Stimulated activated naive CD8-positive, alpha-beta T cell treated with anti-CD3 and anti-CD28 coated beads, Interleukin-15, amount 100 ng/mL, for 72 hours (primary cell): ENCODE results near the gene THADA.
"Not testable (repeated sequence)": the region's sequence is repeated elsewhere in the genome, so short reads cannot be mapped to it uniquely, and the experiment has no call there.

ENCODE experiments used
- ATAC-seq: fragments of 150-1000 bp; cut with Tn5 transposase; 2 replicates; pipeline ENCODE4 v1.10.0; 2021; ENCODE audit warnings: mild to moderate bottlenecking, moderate library complexity
- DNase-seq, 2 donors: peaks; one replicate each; pipeline ENCODE4 v3.0.0; 2021 to 2022
- H3K27ac Mint-ChIP-seq, 2 donors: one replicate each; pipeline ENCODE4 v1.8.0; 2022; ENCODE audit warnings: mild to moderate bottlenecking in 2 of 2, mixed read lengths in 2 of 2, moderate library complexity in 2 of 2
- H3K27me3 Mint-ChIP-seq: one replicate; pipeline ENCODE4 v1.8.0; 2022; ENCODE audit warnings: mixed read lengths
- H3K4me1 Mint-ChIP-seq: one replicate; pipeline ENCODE4 v1.8.0; 2022; ENCODE audit warnings: mild to moderate bottlenecking, mixed read lengths
- H3K4me3 Mint-ChIP-seq, 2 donors: one replicate each; pipeline ENCODE4 v1.8.0; 2022; ENCODE audit warnings: mild to moderate bottlenecking in 2 of 2, mixed read lengths in 2 of 2, moderate library complexity in 1 of 2
- H3K9me3 Mint-ChIP-seq, 2 donors: one replicate each; pipeline ENCODE4 v1.8.0; 2022; ENCODE audit warnings: mixed read lengths in 2 of 2

The THADA gene

GRCh38 chr2:43194121-43194869 is 401.5 kb downstream of the THADA start:
- ATAC-seq (peak; percentile 20), DNase-seq (no peak)
- no peaks in the 10 kb centered on the region for H3K27me3 Mint-ChIP-seq
- peaks cover 68% of the 10 kb centered on the region for H3K4me1 Mint-ChIP-seq
- H3K9me3 Mint-ChIP-seq: peaks cover 4 to 6% of the 10 kb centered on the region in 2 donors
- peak overlapping the region; percentile 91 to 93 for H3K27ac Mint-ChIP-seq
- peak overlapping the region; percentile 79 to 84 for H3K4me3 Mint-ChIP-seq

GRCh38 chr2:43193652-43194120 is 402.2 kb downstream of the THADA start:
- Mint-ChIP-seq H3K4me1 (peaks cover 73% of the 10 kb centered on the region), H3K27ac (peak overlapping the region; percentile 4 to 88), H3K4me3 (peak overlapping the region; percentile 79 to 84), H3K27me3 (no peaks in the 10 kb centered on the region), H3K9me3 (peaks cover 4 to 6% of the 10 kb centered on the region in 2 donors)
- ATAC-seq: no peak
- DNase-seq: no peak

- Mint-ChIP-seq H3K4me1 (peaks cover 73% of the 10 kb centered on the region), H3K9me3 (peaks cover 4 to 6% of the 10 kb centered on the region in 2 donors), H3K27me3 (no peaks in the 10 kb centered on the region), H3K4me3 (peak overlapping the region; percentile 79 to 84), H3K27ac (peak overlapping the region in 1 of 2 donors; percentile 88)
- no peak for ATAC-seq
- no peak for DNase-seq
Measured at GRCh38 chr2:43192744-43193651, 402.8 kb downstream of the THADA start.

- Mint-ChIP-seq H3K27me3 (no peaks in the 10 kb centered on the region), H3K4me1 (peaks cover 76% of the 10 kb centered on the region), H3K4me3 (no peak overlapping the region), H3K9me3 (peaks cover 4 to 6% of the 10 kb centered on the region in 2 donors), H3K27ac (peak overlapping the region; percentile 79 to 88)
- DNase-seq (no peak), ATAC-seq (no peak)
Measured at GRCh38 chr2:43191947-43192516, 403.8 kb downstream of the THADA start.

- DNase-seq (no peak), ATAC-seq (no peak)
- Mint-ChIP-seq H3K9me3 (no peaks in the 10 kb centered on the region), H3K27me3 (no peaks in the 10 kb centered on the region), H3K4me1 (peaks cover 79% of the 10 kb centered on the region), H3K4me3 (no peak overlapping the region), H3K27ac (no peak overlapping the region)
Measured at GRCh38 chr2:43190311-43191052, 405.4 kb downstream of the THADA start.

- not testable (repeated sequence) for H3K9me3 Mint-ChIP-seq, DNase-seq, ATAC-seq, H3K4me3 Mint-ChIP-seq, H3K27me3 Mint-ChIP-seq
- Mint-ChIP-seq H3K27ac (peak overlapping the region in 1 of 2 donors; percentile 24), H3K4me1 (peaks cover 81% of the 10 kb centered on the region)
Measured at GRCh38 chr2:43189861-43190260, 406.0 kb downstream of the THADA start.

GRCh38 chr2:43188561-43189386 is 407.1 kb downstream of the THADA start:
- Mint-ChIP-seq H3K9me3 (no peaks in the 10 kb centered on the region), H3K4me3 (no peak overlapping the region), H3K27ac (peak overlapping the region; percentile 60 to 72), H3K4me1 (peaks cover 81% of the 10 kb centered on the region), H3K27me3 (no peaks in the 10 kb centered on the region)
- no peak for ATAC-seq
- DNase-seq: no peak

- peaks cover 67% of the 10 kb centered on the region for H3K4me1 Mint-ChIP-seq
- no peak for ATAC-seq
- peak overlapping the region in 1 of 2 donors; percentile 0 for H3K27ac Mint-ChIP-seq
- H3K9me3 Mint-ChIP-seq: no peaks in the 10 kb centered on the region
- no peak for DNase-seq
- H3K4me3 Mint-ChIP-seq: no peak overlapping the region
- H3K27me3 Mint-ChIP-seq: no peaks in the 10 kb centered on the region
Measured at GRCh38 chr2:43186679-43187374, 409.0 kb downstream of the THADA start.

- H3K9me3 Mint-ChIP-seq: no peaks in the 10 kb centered on the region
- ATAC-seq (no peak), DNase-seq (no peak)
- no peak overlapping the region for H3K27ac Mint-ChIP-seq
- H3K27me3 Mint-ChIP-seq: no peaks in the 10 kb centered on the region
- H3K4me3 Mint-ChIP-seq: no peak overlapping the region
- peaks cover 65% of the 10 kb centered on the region for H3K4me1 Mint-ChIP-seq
Measured at GRCh38 chr2:43186321-43186678, 409.5 kb downstream of the THADA start.

GRCh38 chr2:43185146-43185545 is 410.7 kb downstream of the THADA start:
- Mint-ChIP-seq H3K27me3 (no peaks in the 10 kb centered on the region), H3K4me1 (peaks cover 73% of the 10 kb centered on the region), H3K27ac (peak overlapping the region in 1 of 2 donors; percentile 35), H3K4me3 (no peak overlapping the region), H3K9me3 (no peaks in the 10 kb centered on the region)
- ATAC-seq (no peak), DNase-seq (no peak)

GRCh38 chr2:43184339-43184895 is 411.4 kb downstream of the THADA start:
- ATAC-seq (peak; percentile 99), DNase-seq (peak in 1 of 2 donors; percentile 74)
- Mint-ChIP-seq H3K9me3 (no peaks in the 10 kb centered on the region), H3K4me1 (peaks cover 73% of the 10 kb centered on the region), H3K27ac (peak overlapping the region in 1 of 2 donors; percentile 98), H3K27me3 (no peaks in the 10 kb centered on the region), H3K4me3 (peak overlapping the region; percentile 27 to 63)

GRCh38 chr2:43183743-43184142 is 412.1 kb downstream of the THADA start:
- no peak overlapping the region for H3K27ac Mint-ChIP-seq
- no peaks in the 10 kb centered on the region for H3K9me3 Mint-ChIP-seq
- H3K4me1 Mint-ChIP-seq: peaks cover 73% of the 10 kb centered on the region
- ATAC-seq: no peak
- no peak for DNase-seq
- H3K27me3 Mint-ChIP-seq: no peaks in the 10 kb centered on the region
- H3K4me3 Mint-ChIP-seq: no peak overlapping the region

GRCh38 chr2:43180897-43181296 is 414.9 kb downstream of the THADA start:
- ATAC-seq: no peak
- Mint-ChIP-seq H3K4me3 (no peak overlapping the region), H3K9me3 (no peaks in the 10 kb centered on the region), H3K27ac (peak overlapping the region in 1 of 2 donors; percentile 69), H3K4me1 (peaks cover 70% of the 10 kb centered on the region), H3K27me3 (no peaks in the 10 kb centered on the region)
- DNase-seq: no peak
